Endothelial cell of umbilical vein (primary cell): ENCODE measurements around the gene SORCS1. TPM values are rescaled to one million over a fixed set of nuclear protein-coding genes. Genes with fewer than 3 reads are reported as not detected.

Source experiments
- BruUV-seq: library from RNA; stranded (reverse); fragments of 400-500 nt; replicated peaks from 2 replicates; lab custom pipeline; 2021; lab: Mats Ljungman, UMichigan
- CTCF ChIA-PET: fragments of 300-600, 350-600 bp; sonication (Branson Sonifier 250); formaldehyde crosslinking; loops from one replicate; lab custom pipeline; 2021; ENCODE audit warnings: antibody characterized with exemption, inconsistent platforms; lab: Charles Lee
- POLR2A ChIA-PET: fragments of 300-600, 350-600 bp; sonication (Branson Sonifier 250); formaldehyde crosslinking; loops from one replicate; lab custom pipeline; 2021; ENCODE audit warnings: antibody characterized with exemption, inconsistent platforms; lab: Charles Lee
- DNase-seq: peaks from one replicate; pipeline ENCODE4 v3.0.0-alpha.2; 2011; ENCODE audit warnings: low read depth, low spot score
- FAIRE-seq: peaks from 2 replicates; lab custom pipeline; 2011; peaks lifted over from hg19 to GRCh38; lab: Jason Lieb, UNC
- H2AFZ ChIP-seq: 2 replicates; pipeline ENCODE4 v1.6.0; 2012; ENCODE audit warnings: low read depth, low read length, control low read depth, inconsistent platforms
- H3K27ac ChIP-seq: 2 replicates; pipeline ENCODE4 v1.5.1; 2011; ENCODE audit warnings: low read depth, mild to moderate bottlenecking, control low read depth, low read length, moderate library complexity; ENCODE audit not compliant: insufficient read depth
- H3K27me3 ChIP-seq, 2 experiments: 2 replicates each; pipeline versions ENCODE4 v1.6.0 to v1.6.1; 2011; ENCODE audit warnings: low read length in 2 of 2, mixed read lengths in 1 of 2; ENCODE audit not compliant: control insufficient read depth in 2 of 2, insufficient read depth in 2 of 2
- H3K36me3 ChIP-seq, 2 experiments: 2 replicates in 1 of 2; 3 replicates in 1 of 2; pipeline ENCODE4 v1.5.1; 2011; ENCODE audit warnings: low read length in 2 of 2, mild to moderate bottlenecking in 1 of 2, moderate library complexity in 1 of 2; ENCODE audit not compliant: control insufficient read depth in 2 of 2, insufficient read depth in 2 of 2; ENCODE audit errors: extremely low read depth in 1 of 2
- H3K4me1 ChIP-seq: 3 replicates; pipeline ENCODE4 v1.5.1; 2011; ENCODE audit warnings: mild to moderate bottlenecking, low read length; ENCODE audit not compliant: control insufficient read depth, insufficient read depth; ENCODE audit errors: extremely low read depth
- H3K4me2 ChIP-seq: 2 replicates; pipeline ENCODE4 v1.6.1; 2011; ENCODE audit warnings: low read length, control low read depth, mixed read lengths; ENCODE audit not compliant: insufficient read depth
- H3K4me3 ChIP-seq, 3 experiments: fragments of 200-600 bp in 1 of 3; sonication (generic), shearing (Covaris generic) in 1 of 3; replicated peaks in 1 of 3; 2 replicates each; pipeline ENCODE4 v1.5.1; 2011 to 2016; ENCODE audit warnings: control low read depth in 3 of 3, low read length in 3 of 3, mild to moderate bottlenecking in 2 of 3, inconsistent platforms in 1 of 3, low read depth in 1 of 3, moderate library complexity in 1 of 3; ENCODE audit not compliant: insufficient read depth in 1 of 3
- H3K79me2 ChIP-seq: 2 replicates; pipeline ENCODE4 v1.6.0; 2012; ENCODE audit warnings: low read length, inconsistent platforms; ENCODE audit not compliant: control insufficient read depth, insufficient read depth
- H3K9ac ChIP-seq: replicated peaks from 2 replicates; pipeline ENCODE3; 2011; ENCODE audit warnings: low read length, control low read depth; ENCODE audit not compliant: insufficient read depth; ENCODE audit errors: extremely low read depth
- H3K9me1 ChIP-seq: replicated peaks from 3 replicates; pipeline ENCODE4 v1.6.0; 2011; ENCODE audit warnings: mild to moderate bottlenecking, low read length; ENCODE audit not compliant: control insufficient read depth, insufficient read depth; ENCODE audit errors: extremely low read depth
- H3K9me3 ChIP-seq: replicated peaks from 2 replicates; pipeline ENCODE4 v1.5.1; 2012; ENCODE audit warnings: low read length, inconsistent platforms; ENCODE audit not compliant: control insufficient read depth, insufficient read depth
- H4K20me1 ChIP-seq: replicated peaks from 2 replicates; pipeline ENCODE3; 2011; ENCODE audit warnings: mild to moderate bottlenecking, low read length; ENCODE audit not compliant: control insufficient read depth, insufficient read depth; ENCODE audit errors: extremely low read depth
- CTCF ChIP-seq, 2 donors: IDR thresholded peaks; 1 replicate in 1 of 2; 2 replicates in 1 of 2; pipeline ENCODE4 v1.5.1; 2011; ENCODE audit warnings: low read length in 2 of 2, mild to moderate bottlenecking in 2 of 2, moderate library complexity in 2 of 2, control low read depth in 1 of 2, inconsistent platforms in 1 of 2, low read depth in 1 of 2; ENCODE audit not compliant: insufficient read depth in 1 of 2; ENCODE audit errors: extremely low read depth in 1 of 2
- EZH2 ChIP-seq: IDR thresholded peaks from 2 replicates; pipeline ENCODE4 v1.6.1; 2012; ENCODE audit warnings: borderline replicate concordance, low read depth, mild to moderate bottlenecking, moderate library complexity, low read length, inconsistent platforms; ENCODE audit not compliant: severe bottlenecking
- FOS ChIP-seq: IDR thresholded peaks from 2 replicates; pipeline ENCODE4 v1.6.1; 2011; ENCODE audit warnings: mild to moderate bottlenecking, low read length, moderate library complexity, borderline replicate concordance; ENCODE audit not compliant: insufficient read depth
- GATA2 ChIP-seq: IDR thresholded peaks from 2 replicates; pipeline ENCODE4 v1.7.0; 2011; ENCODE audit warnings: low read depth, mild to moderate bottlenecking, moderate library complexity, mixed read lengths, low read length; ENCODE audit not compliant: insufficient read length, insufficient read depth
- JUN ChIP-seq: IDR thresholded peaks from 2 replicates; pipeline ENCODE4 v1.6.1; 2011; ENCODE audit warnings: borderline replicate concordance, low read depth; ENCODE audit not compliant: insufficient read length, insufficient read depth
- MAX ChIP-seq: IDR thresholded peaks from 2 replicates; pipeline ENCODE4 v1.6.1; 2011; ENCODE audit not compliant: insufficient read depth, insufficient read length
- MYC ChIP-seq: IDR thresholded peaks from one replicate; pipeline ENCODE4 v1.6.1; 2011; ENCODE audit warnings: mild to moderate bottlenecking, low read depth, low read length
- POLR2A ChIP-seq: IDR thresholded peaks from 2 replicates; pipeline ENCODE4 v1.6.1; 2012; ENCODE audit warnings: low read depth, mild to moderate bottlenecking, control low read depth, low read length
- POLR2AphosphoS5 ChIP-seq: IDR thresholded peaks from 2 replicates; pipeline ENCODE4 v1.6.1; 2012; ENCODE audit warnings: low read depth, mild to moderate bottlenecking, control low read depth, low read length, moderate library complexity; ENCODE audit not compliant: insufficient read depth
- dilution Hi-C: fragments of 300-500 bp; cut with MboI; formaldehyde crosslinking; loops from one replicate; pipeline ENCODE4 v1.15.0; 2019; ENCODE audit warnings: low sequenced_read_pairs; ENCODE audit not compliant: extremely low pct_ligation_motif_present
- intact Hi-C: fragments of 100-400 bp; cut with micrococcal nuclease; formaldehyde crosslinking; loops from one replicate; pipeline ENCODE4 v1.10.0; 2022
- polyA plus RNA-seq, 4 experiments: library from polyadenylated mRNA; depleted of rRNA in 3 of 4; stranded (reverse) in 3 of 4; unstranded in 1 of 4; fragments of >200 nt; gene quantifications; 2 replicates each; pipeline versions ENCODE4 v1.2.1 to v1.2.3, GENCODE V29; 2011 to 2012; ENCODE audit warnings: missing spikeins in 1 of 4
- total RNA-seq: library from RNA; stranded (reverse); gene quantifications from 2 replicates; pipeline ENCODE4 v1.2.3, GENCODE V29; 2021

Gene SORCS1
- total and polyA plus RNA-seq, 2 donors (not counting 3 experiments of a cell fraction or from before 2014, with no cell fraction given) = not detected

GRCh38 chr10:106705681-106706100 is 458.8 kb downstream of the SORCS1 start:
- ChIA-PET CTCF (interaction anchor here (0.6 kb wide), 1 partner anchor 80 kb away, joined by 3 read pairs; no protein-coding TSS in a partner anchor), POLR2A (no interaction called here)
- Histone ChIP-seq H3K36me3 (no peaks in the 10 kb centered on the region), H3K27me3 (no peaks in the 10 kb centered on the region), H2AFZ (no peak overlapping the region), H3K9me3 (peaks cover 4% of the 10 kb centered on the region), H3K4me2 (no peak overlapping the region), H3K79me2 (no peaks in the 10 kb centered on the region), H3K9me1 (no peaks in the 10 kb centered on the region), H3K4me3 (no peak overlapping the region), H3K4me1 (no peaks in the 10 kb centered on the region), H3K27ac (no peak overlapping the region), H4K20me1 (no peaks in the 10 kb centered on the region), H3K9ac (no peak overlapping the region)
- no TSS peak for BruUV-seq
- no peak for FAIRE-seq
- TF ChIP-seq POLR2A = no peak
- no peak for TF ChIP-seq GATA2
- peak; percentile 9 to 38 for TF ChIP-seq CTCF (IDR thresholded peaks at IDR 0.05; ENCODE audit: extremely low read depth in 1 of 2, insufficient read depth in 1 of 2, low read depth in 1 of 2, low read length in 2 of 2)
- no peak for TF ChIP-seq MYC
- TF ChIP-seq FOS = no peak
- TF ChIP-seq POLR2AphosphoS5 = no peak
- no peak for TF ChIP-seq MAX
- no peak for TF ChIP-seq JUN
- TF ChIP-seq EZH2 = no peak
- dilution Hi-C loops = no loop called here
- intact Hi-C loops = loop anchor here (5.0 kb wide), 1 partner anchor 1107 kb away; no protein-coding TSS in a partner anchor
- DNase-seq = no peak
